Measurements from ENCODE around the gene ME1. TPM values are rescaled to one million over a fixed set of nuclear protein-coding genes. Genes with fewer than 3 reads are reported as not detected.
A peak's percentile ranks its signal among the peaks of the same experiment; 100 is the strongest.

ME1 gene
- total and polyA plus RNA-seq, 9 of the 15 experiments (the other 6 are each of a cell fraction or from before 2014, with no cell fraction given), result 3.2 to 10.4 (median 5.5) TPM

DNA sequence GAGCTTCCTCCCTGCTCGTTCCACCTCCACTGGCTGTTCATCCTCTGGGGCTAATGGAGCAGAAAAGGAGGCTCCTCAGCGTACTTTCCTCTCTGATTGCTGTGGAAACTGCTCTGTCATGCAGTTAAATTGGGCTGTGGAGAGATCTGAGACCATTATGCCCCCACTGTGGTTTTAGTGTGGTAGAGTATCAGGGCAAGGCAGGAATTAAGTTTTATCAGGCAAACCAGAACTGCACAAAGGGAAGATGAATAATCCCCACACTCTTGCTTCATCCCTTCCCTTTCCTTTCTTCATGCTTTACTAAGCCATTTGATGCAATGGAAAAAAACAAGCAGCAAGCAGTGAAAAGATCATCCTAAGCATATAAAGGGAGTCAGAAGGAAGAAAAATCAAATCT, 11.9 kb upstream of the ME1 start (continued):
- TF ChIP-seq ELK1 (CRISPR knock-in tag; IDR thresholded peaks at IDR 0.05), result no peak
- TF ChIP-seq ID3 (CRISPR knock-in tag; IDR thresholded peaks at IDR 0.05), result no peak
- TF ChIP-seq ID3 (tag; IDR thresholded peaks at IDR 0.05), result peak; percentile 82
- peak; percentile 45; the same call in 1 of the 2 replicates for TF ChIP-seq FOSL1 (tag; conservative IDR thresholded peaks at IDR 0.05)
- TF ChIP-seq TRIM24 (IDR thresholded peaks at IDR 0.05), result peak; percentile 91 to 92
- no peak for TF ChIP-seq E2F1 (CRISPR knock-in tag; IDR thresholded peaks at IDR 0.05)
- TF ChIP-seq ZBTB40 (IDR thresholded peaks at IDR 0.05), result no peak
- TF ChIP-seq ZBTB40 (CRISPR knock-in tag; IDR thresholded peaks at IDR 0.05), result no peak
- no peak for TF ChIP-seq HDAC6 (IDR thresholded peaks at IDR 0.05; ENCODE audit: low read depth, low read length)
- TF ChIP-seq GABPB2 (CRISPR knock-in tag; conservative IDR thresholded peaks at IDR 0.05), result no peak
- TF ChIP-seq ZNF431 (CRISPR knock-in tag; IDR thresholded peaks at IDR 0.05), result no peak
- no peak for TF ChIP-seq PHTF2 (CRISPR knock-in tag; IDR thresholded peaks at IDR 0.05)
- TF ChIP-seq NELFE (IDR thresholded peaks at IDR 0.05; ENCODE audit: insufficient read depth, insufficient read length), result no peak
- no peak for TF ChIP-seq ZNF507 (tag; conservative IDR thresholded peaks at IDR 0.05)
- TF ChIP-seq ZNF395 (CRISPR knock-in tag; IDR thresholded peaks at IDR 0.05), result 0 out of 2 replicates have a peak, but pooled peaks have one; percentile 41
- peak; percentile 61 for TF ChIP-seq HDAC3 (IDR thresholded peaks at IDR 0.05; ENCODE audit: borderline replicate concordance, partially characterized antibody)

Data from K562 (cell line).